A549 (cell line): ENCODE data around the gene ESR2.

Experiments used
- BHLHE40 ChIP-seq: IDR thresholded peaks from 2 replicates; pipeline ENCODE4 v1.6.1; 2012; ENCODE audit warnings: low read depth, low read length, inconsistent platforms
- CTCF ChIP-seq: fragments of >200 bp; sonication (Bioruptor Twin); formaldehyde crosslinking; IDR thresholded peaks from 3 replicates; pipeline ENCODE4 v1.5.1; 2016
- ESRRA ChIP-seq: fragments of 150-350 bp; IDR thresholded peaks from 2 replicates; pipeline ENCODE4 v1.6.1; 2014; ENCODE audit warnings: mild to moderate bottlenecking, low read length, borderline replicate concordance
- HMGXB4 ChIP-seq: fragments of 250-450 bp; sonication (Bioruptor Pico); IDR thresholded peaks from 2 replicates; pipeline ENCODE4 v1.5.0; 2021; ENCODE audit warnings: mild to moderate bottlenecking, moderate library complexity, borderline replicate concordance
- SREBF2 ChIP-seq: fragments of 450-650 bp; IDR thresholded peaks from 2 replicates; pipeline ENCODE4 v1.6.1; 2014; ENCODE audit warnings: mild to moderate bottlenecking, moderate library complexity
- USF2 ChIP-seq: fragments of 450-650 bp; IDR thresholded peaks from 2 replicates; pipeline ENCODE4 v1.6.1; 2014; ENCODE audit warnings: antibody characterized with exemption

GRCh38 chr14:64298773-64299172, 4.6 kb upstream of the ESR2 start:
- TF ChIP-seq HMGXB4 (CRISPR knock-in tag) (no peak), SREBF2 (no peak), CTCF (no peak), ESRRA (no peak), USF2 (no peak), BHLHE40 (no peak)
